22Rv1 (cell line): ENCODE results near the gene KIF11.
A peak's percentile ranks its signal among the peaks of the same experiment; 100 is the strongest.

Experiments used
- H3K27ac ChIP-seq: fragments of 450-650 bp; 2 replicates; pipeline ENCODE4 v1.5.1; 2017
- CTCF ChIP-seq: fragments of 450-650 bp; IDR thresholded peaks from 2 replicates; pipeline ENCODE4 v1.5.1; 2017; ENCODE audit warnings: mild to moderate bottlenecking
- ZFX ChIP-seq: fragments of 450-650 bp; IDR thresholded peaks from 2 replicates; pipeline ENCODE4 v1.6.1; 2017; ENCODE audit warnings: antibody characterized with exemption, borderline replicate concordance

KIF11 gene

GRCh38 chr10:92592761-92593618 is at the start of gene KIF11:
Gene KIF11, plus strand, starts transcription at chr10:92593130. Its CDS starts 246 bp downstream, at chr10:92593376.
- peak within 1 kb of the TSS; percentile 98 for H3K27ac ChIP-seq
- TF ChIP-seq ZFX: no peak
- TF ChIP-seq CTCF: peak; percentile 17

- H3K27ac ChIP-seq: no peak overlapping the region
- TF ChIP-seq ZFX: no peak
- no peak for TF ChIP-seq CTCF
Observed at GRCh38 chr10:92544296-92544695, 48.6 kb upstream of the KIF11 start.

- no peak overlapping the region for H3K27ac ChIP-seq
- TF ChIP-seq CTCF: no peak
- TF ChIP-seq ZFX: no peak
Observed at GRCh38 chr10:92545556-92545955, 47.4 kb upstream of the KIF11 start.

DNA sequence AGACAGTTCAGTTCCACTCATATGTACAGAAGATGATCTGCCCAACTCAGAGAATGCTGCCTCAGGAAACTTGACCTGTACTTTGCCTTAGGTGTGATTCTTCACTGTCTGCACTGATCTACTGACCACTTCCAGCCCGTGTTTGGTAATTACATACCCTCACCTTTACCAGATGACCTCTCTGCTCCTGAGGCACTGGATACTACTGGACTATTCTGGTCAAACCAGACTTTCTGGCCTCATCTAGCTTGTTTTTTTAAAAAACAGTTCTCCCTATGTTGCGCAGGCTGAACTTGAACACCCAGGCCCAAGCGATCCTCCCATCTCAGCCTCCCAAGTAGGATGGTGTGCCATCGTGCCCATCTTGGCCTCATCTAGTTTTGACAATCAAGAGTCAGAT is 45.3 kb upstream of the KIF11 start:
- no peak overlapping the region for H3K27ac ChIP-seq
- TF ChIP-seq CTCF (no peak), ZFX (no peak)

GRCh38 chr10:92550924-92551323 is 42.0 kb upstream of the KIF11 start:
- TF ChIP-seq CTCF (no peak), ZFX (no peak)

DNA sequence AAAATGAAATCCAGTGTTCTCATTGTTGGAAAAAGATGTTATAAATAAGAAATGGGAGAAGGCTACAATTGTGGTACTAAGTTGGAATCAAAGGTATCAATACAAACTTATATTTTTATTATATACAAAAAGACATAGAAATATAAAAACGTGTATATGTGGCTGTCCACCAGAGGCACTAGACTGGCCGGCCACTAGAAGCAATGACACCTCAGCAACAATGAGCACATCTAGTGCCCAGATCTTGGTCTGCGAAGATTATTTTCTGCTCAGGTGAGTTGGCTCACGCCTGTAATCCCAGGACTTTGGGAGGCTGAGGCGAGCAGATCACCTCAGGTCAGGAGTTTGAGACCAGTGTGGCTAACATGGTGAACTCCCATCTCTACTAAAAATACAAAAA is 40.6 kb upstream of the KIF11 start:
- TF ChIP-seq ZFX (no peak), CTCF (peak; percentile 47)
- no peak overlapping the region for H3K27ac ChIP-seq

More at GRCh38 chr10:92550924-92551323, 42.0 kb upstream of the KIF11 start:
- H3K27ac ChIP-seq: no peak overlapping the region

GRCh38 chr10:92553959-92554358 is 39.0 kb upstream of the KIF11 start:
- no peak for TF ChIP-seq CTCF
- no peak for TF ChIP-seq ZFX
- no peak overlapping the region for H3K27ac ChIP-seq
